Hepatocyte (in vitro differentiated cells): Measurements from ENCODE around the gene PRRC2A.

Source experiments
- EZH2 ChIP-seq: fragments of 200-600 bp; sonication (generic); IDR thresholded peaks from 2 replicates; pipeline ENCODE4 v1.6.1; 2016; ENCODE audit warnings: antibody characterized with exemption, mild to moderate bottlenecking, borderline replicate concordance
- TF ChIP-seq, protein P1 (sequence below): fragments of 200-600 bp; sonication (generic); IDR thresholded peaks from 2 replicates; pipeline ENCODE4 v1.5.1; 2016; ENCODE audit warnings: antibody characterized with exemption, mild to moderate bottlenecking; ENCODE audit not compliant: poor library complexity

DNA sequence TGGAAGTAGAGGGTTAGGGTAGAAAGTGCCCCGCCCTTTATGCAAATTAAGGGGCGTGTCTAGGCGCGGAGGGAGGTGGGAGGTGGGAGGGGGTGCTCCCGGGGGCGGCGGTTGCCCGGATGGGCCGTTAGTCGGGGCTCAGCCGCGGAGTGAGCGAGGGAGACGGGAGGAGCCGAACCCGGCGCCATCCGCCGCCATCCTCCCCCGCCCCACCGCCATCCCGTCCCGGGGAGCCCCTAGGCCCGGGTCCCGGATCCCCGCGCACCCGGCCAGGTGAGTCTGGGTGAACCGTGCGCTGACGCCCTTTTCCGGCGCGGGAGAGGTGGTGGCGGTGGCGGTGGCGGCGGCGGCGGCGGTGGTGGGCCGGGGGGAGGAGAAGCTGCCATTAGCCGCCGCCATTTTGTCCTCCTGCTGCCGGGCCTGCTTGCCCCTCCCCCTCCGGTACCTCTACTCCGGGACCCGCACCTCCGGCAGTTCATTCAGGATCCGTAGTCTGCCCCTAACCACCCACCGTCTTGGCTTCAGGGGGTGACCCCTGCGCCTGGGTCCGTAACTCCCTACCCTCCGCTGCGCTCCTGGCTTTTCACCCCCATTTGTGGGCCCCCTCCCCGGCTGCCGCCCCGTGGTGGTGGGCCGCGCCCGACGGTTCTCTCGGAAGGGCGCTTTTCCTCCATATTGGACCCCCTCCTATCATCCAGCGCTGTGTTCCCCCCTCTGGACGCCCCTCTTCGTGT, at the start of gene PRRC2A:
- no peak for TF ChIP-seq EZH2
- TF ChIP-seq, protein P1, sequence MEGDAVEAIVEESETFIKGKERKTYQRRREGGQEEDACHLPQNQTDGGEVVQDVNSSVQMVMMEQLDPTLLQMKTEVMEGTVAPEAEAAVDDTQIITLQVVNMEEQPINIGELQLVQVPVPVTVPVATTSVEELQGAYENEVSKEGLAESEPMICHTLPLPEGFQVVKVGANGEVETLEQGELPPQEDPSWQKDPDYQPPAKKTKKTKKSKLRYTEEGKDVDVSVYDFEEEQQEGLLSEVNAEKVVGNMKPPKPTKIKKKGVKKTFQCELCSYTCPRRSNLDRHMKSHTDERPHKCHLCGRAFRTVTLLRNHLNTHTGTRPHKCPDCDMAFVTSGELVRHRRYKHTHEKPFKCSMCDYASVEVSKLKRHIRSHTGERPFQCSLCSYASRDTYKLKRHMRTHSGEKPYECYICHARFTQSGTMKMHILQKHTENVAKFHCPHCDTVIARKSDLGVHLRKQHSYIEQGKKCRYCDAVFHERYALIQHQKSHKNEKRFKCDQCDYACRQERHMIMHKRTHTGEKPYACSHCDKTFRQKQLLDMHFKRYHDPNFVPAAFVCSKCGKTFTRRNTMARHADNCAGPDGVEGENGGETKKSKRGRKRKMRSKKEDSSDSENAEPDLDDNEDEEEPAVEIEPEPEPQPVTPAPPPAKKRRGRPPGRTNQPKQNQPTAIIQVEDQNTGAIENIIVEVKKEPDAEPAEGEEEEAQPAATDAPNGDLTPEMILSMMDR = no peak
